Measurements from ENCODE around the gene ZNF496.
A peak's percentile ranks its signal among the peaks of the same experiment; 100 is the strongest.
"Not testable (repeated sequence)": the region's sequence is repeated elsewhere in the genome, so short reads cannot be mapped to it uniquely, and the experiment has no call there.

ZNF496 gene

GRCh38 chr1:247358920-247359319 is 27.3 kb upstream of the ZNF496 start:
- no peak for DNase-seq

DNA sequence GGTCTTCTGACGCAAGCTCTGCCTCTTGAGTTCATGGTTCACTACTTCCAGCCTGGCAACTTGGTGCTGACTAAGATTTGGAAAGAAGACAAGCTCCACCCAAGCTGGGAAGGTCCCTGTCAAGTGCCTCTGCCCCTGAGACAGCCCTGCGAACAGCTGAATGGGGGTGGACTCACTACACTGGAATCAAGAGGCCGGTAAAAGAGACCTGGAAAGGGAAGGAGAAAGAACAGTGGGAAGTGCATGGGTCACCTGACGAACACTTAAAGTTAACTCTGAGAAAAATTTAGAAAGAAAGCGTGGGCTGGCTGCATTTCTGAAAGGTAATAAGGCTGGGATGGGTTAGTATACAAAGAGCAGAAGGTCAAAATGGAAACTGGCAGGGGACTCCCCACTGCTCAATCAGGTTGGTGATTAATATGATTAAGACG is 26.1 kb upstream of the ZNF496 start:
- no peak for DNase-seq

- DNase-seq = no peak
These were observed 25.5 kb upstream of the ZNF496 start for GRCh38 chr1:247357052-247357780.

DNA sequence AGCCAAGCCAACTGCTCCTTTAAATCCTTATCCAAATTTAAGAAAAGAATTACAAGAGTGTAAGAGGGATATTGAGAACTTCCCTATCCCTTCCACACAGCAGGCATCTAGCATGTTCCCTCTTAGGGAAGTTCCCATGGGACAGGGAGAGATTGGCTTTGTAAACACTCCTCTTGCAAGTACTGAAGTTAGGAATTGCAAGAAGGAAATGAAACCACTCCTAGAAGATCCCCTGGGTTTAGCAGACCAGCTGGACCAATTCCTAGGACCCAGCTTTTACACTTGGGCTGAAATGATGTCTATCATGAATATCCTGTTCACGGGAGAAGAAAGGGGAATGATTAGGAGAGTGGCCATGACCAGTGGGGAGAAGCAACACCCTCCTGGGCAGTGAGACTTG is 23.5 kb upstream of the ZNF496 start:
- DNase-seq = not testable (repeated sequence)

GRCh38 chr1:247352175-247352574 is 20.5 kb upstream of the ZNF496 start:
- no peak for DNase-seq

DNA sequence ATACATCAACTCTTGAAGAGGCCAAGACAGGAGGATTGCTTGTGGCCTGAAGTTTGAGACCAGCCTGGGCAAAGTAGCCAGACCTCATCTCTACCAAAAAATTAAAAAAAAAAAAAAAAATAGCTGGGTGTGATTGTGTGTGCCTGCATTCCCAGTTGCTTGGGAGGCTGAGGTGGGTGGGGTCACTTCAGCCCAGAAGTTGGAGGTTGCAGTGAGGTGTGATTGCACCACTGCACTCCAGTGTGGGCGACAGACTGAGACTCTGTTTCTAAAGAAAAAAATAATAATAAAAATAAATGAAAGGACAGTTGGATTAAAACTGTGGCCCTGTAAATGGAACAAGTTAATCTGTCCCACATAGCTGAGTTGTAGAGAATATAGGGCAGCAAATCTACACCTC is 18.9 kb upstream of the ZNF496 start:
- DNase-seq = no peak

- no peak for DNase-seq
These were observed 16.0 kb upstream of the ZNF496 start for GRCh38 chr1:247347477-247348222.

- DNase-seq = no peak
These were observed 14.2 kb upstream of the ZNF496 start for GRCh38 chr1:247345881-247346280.

DNA sequence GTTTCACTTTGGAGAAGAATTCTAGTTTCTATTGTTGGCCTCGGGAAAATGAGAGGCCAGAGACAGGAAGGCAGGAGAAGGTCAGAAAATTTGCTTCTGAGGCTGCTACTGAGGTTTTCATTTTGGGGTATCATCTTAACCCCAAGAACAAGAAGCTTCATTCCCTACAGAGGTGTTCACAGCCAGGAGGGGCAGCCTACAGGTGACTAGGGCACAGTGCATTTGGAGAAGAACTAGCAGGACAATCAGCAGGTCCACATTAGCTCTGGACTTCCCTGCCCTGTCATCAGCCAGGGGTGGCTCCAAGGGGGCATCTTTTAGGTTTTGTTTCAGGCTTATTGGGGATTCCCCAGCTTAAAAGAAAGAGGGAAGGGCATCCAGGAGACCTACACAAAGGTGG is 12.1 kb upstream of the ZNF496 start:
- DNase-seq = no peak

DNA sequence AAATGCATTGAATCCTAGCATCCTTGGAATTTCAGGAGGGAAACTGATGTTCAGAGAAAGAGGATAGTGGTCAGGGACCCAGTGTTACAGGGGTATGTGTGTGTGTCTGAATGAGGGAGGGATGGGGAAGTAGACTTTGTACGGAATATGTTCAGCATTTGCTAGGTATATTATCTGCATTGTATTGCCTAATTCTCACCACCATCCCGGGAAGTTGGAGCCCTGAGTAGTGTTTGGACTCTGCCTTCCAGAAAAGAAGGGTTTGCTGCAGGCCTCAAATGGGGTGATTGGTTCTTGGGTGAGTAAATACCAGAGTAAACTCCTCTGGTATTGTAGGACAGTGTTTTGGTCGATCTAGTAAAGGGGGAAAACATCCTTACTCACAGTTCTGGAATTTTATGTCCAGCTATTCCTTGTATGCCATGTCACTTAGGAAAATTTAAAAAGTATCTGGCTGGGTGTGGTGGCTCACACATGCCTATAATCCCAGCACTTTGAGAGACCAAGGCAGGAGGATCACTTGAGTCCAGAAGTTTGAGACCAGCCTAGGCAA is 7.1 kb upstream of the ZNF496 start:
- DNase-seq = no peak

DNA sequence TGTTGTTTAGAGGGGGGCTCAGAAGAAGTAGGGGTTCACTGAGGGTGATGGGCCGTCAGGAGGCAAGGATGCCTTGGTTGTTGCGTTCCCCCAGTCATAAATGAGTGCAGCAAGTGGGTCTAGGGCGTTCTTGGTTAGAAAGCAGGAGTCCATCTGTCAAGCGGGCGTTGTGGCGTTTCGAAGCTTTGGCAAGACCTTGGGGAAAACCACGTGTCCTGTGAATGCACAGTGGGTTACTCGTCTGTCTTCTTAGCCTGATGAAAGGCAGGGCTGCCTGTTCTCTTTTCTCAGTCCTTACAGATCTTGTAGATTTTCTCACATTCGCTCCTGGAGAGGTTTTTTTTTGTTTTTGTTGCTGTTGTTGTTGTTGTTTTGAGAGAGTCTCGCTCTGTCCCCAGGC is 6.3 kb upstream of the ZNF496 start:
- no peak for DNase-seq

GRCh38 chr1:247337250-247337746 is 5.6 kb upstream of the ZNF496 start:
- DNase-seq = no peak

DNA sequence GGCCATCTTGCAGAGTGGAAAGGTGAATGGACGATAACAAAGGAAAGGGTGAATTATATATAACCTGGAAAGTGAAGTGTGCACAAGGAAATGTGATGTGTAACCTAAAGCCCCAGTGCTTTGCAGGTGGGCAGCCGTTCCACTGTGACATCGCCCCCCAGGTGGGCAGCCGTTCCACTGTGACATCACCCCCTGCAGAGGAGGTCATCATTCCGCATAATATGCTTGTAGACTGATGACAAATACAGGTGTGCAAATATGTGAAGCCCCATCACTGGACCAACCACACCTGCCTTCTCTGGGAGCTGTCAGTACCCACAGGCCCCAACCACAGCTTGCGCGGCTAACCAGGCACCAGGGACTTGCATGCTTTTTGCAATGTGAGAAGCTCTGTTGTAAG is 4.7 kb upstream of the ZNF496 start:
- peak; percentile 74 for DNase-seq

DNA sequence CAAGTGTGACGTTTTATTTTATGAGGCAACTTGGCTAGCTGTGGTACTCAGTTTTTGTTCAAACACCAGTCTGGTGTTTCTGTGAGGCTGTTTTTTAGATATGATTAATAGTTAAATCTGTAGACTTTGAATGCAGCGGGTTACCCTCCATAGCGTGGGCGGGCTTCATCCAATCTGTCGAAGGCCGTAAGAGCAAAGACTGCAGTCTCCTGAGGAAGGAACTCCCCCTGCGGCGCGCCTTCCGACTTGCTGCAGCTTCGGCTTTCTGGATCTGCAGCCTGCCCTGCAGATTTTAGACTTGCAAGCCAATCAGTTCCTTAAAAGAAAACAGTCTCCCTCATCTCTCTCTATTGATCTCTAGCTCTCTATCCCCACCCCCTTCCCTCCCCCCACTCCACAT is 4.2 kb upstream of the ZNF496 start:
- no peak for DNase-seq

DNA sequence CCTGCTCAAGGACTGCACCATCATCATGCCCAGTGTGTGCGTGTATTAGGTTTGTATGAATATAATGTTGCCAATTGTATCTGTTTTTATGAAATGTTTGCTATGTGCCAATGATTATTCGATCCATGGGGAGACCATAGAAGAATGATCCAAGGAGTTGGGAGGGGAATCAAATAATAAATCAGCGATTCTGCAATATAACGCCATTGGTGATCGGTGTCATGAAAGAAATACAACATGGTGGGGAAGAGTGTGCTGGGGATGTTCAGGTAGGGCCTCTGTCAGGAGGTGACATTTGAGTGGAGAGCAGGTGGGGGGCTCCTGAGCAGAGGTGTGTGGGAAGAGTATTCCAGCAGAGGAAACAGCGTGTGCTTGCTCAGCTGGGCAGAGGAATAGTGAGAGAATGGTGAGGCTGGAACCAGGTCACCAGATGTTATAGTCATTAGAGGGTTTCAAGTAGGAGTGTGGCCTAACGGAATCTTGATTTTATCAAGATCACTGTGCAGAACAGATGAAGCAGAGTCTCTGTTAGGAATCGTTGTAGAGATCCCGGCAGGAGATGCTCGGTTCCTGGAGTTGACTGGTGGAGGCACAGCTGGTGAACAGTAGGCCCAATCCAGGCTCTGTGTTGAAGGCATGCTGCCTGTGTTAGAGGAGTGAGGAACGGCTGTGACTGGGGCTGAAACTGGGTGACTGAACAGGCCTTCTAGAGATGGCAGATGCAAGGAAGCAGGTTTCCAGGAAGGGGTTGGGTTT is 2.9 kb upstream of the ZNF496 start:
- no peak for DNase-seq

DNA sequence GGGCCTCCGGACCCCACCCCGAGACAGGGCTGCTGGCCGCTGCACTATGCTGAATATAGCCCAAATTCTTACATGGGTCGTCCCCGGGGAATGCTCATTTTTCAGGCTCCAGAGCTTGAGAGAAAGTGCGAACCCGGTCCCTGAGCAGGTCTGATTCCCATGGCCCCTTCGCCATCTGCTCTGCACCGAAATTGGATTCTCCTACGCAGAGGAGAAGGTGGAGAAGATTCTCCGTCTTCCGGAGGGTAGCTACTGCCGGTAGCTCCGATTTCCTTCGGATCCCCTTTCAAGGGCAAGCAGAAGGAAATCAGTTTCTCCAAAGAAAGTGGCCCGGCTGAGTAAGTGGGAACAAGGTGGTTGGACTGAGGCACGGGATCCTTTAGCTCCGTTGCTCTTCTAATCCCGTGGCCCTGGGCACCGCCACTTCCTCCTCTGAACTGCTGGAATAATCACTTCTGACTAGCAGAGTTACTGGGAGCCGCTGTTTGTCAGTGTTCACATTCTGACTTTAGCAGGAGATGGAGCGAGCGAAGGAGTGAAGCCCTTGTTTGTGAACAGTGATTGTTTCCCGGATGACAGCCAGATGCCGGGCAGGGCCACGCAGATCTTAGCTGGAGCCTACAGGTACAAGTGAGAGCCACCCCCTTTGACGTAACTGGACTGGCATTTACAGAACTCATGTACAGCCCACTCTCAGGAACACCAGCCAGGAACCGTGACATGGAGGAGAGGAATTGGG is 1.1 kb upstream of the ZNF496 start:
- DNase-seq = no peak

DNA sequence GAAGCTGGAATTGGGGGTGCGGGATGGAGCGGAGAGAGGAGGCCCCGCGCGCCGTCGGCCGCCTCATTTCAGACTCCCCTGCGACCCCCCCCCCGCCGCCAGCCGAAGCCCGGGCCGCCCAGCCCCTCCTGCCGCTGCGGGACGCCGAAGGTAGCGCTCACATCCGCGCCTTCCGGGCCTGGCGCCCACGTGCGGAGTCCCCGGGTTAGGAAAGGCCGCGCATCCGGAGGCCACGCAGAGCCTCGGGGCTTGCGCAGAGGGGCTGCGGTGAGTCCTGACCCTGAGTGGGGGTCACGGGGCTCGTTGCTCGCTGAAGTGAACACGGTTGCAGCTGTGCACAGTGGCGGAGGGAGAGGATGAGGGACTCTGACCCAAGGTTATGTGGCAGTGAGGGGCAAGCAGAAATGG is 552 bp upstream of the ZNF496 start:
- peak; percentile 39 for DNase-seq

DNA sequence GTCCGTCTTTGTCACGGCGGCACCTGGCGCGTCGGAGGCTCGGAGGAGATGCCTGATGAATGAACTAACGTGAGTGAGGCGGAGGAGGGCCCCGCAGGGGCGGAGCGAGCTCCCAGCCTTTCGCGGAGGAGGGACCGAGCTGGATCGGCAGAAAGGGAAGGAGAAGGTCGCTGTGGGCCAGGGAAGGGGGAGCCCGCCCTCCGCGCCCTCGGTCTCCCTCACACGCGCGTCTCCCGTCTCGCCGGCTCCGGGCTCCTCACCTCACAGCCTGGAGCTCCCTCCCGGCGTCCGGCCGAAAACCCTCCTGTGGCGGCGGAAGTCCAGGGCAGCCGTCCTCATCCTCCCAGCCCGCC is 519 bp downstream of the ZNF496 start:
- peak; percentile 66 for DNase-seq

DNA sequence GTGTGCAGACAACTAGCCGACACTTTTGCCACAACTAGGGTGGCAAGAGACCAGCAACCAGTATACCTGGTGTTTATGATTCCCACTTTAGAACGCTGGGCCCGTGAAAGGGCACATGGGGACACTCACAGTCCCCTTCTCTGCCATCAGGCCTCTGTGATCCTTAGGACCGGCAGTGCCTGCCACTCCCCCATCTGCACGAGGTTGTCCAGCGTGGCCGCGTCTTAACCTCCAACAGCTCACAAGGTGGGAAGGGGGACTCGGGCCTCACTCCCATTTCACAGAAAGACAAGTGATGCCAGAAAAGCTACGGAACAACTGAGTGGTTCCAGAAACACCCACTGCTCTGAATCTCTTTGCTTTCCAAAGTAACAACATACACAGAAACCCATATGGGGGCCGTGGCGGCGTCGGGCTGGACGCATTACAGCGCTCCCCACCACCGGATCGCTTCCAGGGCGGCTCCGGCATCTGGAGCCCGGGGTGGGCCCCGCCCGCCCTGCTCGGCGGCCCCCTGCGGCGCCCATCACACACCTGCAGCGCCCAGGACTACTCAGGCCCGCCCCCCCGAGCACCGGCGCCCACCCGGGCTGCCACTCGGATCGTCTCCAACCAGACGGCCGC is 1.0 kb downstream of the ZNF496 start:
- no peak for DNase-seq

GRCh38 chr1:247329097-247329617 is 2.5 kb downstream of the ZNF496 start:
- DNase-seq = no peak

GRCh38 chr1:247328311-247328710 is 3.4 kb downstream of the ZNF496 start:
- no peak for DNase-seq
